Pancreas (tissue), 10 donors: ENCODE measurements around the gene PSAT1. TPM values are rescaled to one million over a fixed set of nuclear protein-coding genes. Genes with fewer than 3 reads are reported as not detected.

Experiments
- ATAC-seq, 4 donors: fragments of 200-7000 bp; cut with Tn5 transposase; one replicate each; pipeline versions ENCODE4 v1.8.0 to v1.9.1; 2020; ENCODE audit warnings: mild to moderate bottlenecking in 4 of 4, moderate library complexity in 4 of 4
- DNase-seq, 6 donors: peaks; one replicate each; pipeline ENCODE4 v3.0.0-alpha.2; 2020
- FAIRE-seq: peaks from 2 replicates; lab custom pipeline; 2012; peaks lifted over from hg19 to GRCh38; lab: Jason Lieb, UNC
- H3K27ac ChIP-seq, 4 donors: fragments of 200-600 bp; sonication (generic); 1 replicate in 3 of 4; 2 replicates in 1 of 4; pipeline versions ENCODE4 v1.5.0 to v1.8.0; 2020
- H3K27me3 ChIP-seq, 4 donors: fragments of 200-600 bp; one replicate each; pipeline ENCODE4 v1.8.0; 2021
- H3K36me3 ChIP-seq, 3 donors: fragments of 200-600 bp; sonication (generic) in 1 of 3; one replicate each; pipeline versions ENCODE4 v1.5.0 to v1.8.0; 2020 to 2021
- H3K4me1 ChIP-seq, 3 donors: fragments of 200-600 bp; one replicate each; pipeline ENCODE4 v1.8.0; 2021
- H3K4me3 ChIP-seq, 4 donors: fragments of 200-600 bp; sonication (generic) in 2 of 4; one replicate each; pipeline versions ENCODE4 v1.5.0 to v1.8.0; 2020 to 2021
- H3K9me3 ChIP-seq, 4 donors: fragments of 200-600 bp; one replicate each; pipeline ENCODE4 v1.8.0; 2021
- WGBS, 2 donors: extraction: QIAGEN DNeasy Blood & Tissue Kit; methylation state at CpG; one replicate each; pipeline ENCODE4 v1.1.7; 2013; 5-methylcytosine and 5-hydroxymethylcytosine counted together
- intact Hi-C, 3 donors: fragments of 100-400 bp; cut with DNase I; formaldehyde crosslinking; loops; one replicate each; pipeline versions ENCODE4 v1.11.1 to v1.14.2; 2022
- polyA plus RNA-seq, 2 donors: library from polyadenylated mRNA; stranded (reverse); fragments of 200-250 nt; gene quantifications; one replicate each; pipeline ENCODE4 v1.2.3, GENCODE V29; 2013
- total RNA-seq, 6 donors: library from RNA; stranded (reverse); fragmentation: NEBNext Ultra II Directional in 4 of 6; extraction: Animal tissue kit (Norgen Biotek cat#: 25700) in 4 of 6; gene quantifications; one replicate each; pipeline versions ENCODE4 v1.2.1 to v1.2.4, GENCODE V29; 2021 to 2023
- TF ChIP-seq, protein P1 (sequence below), 4 donors: fragments of 200-600 bp; sonication (generic) in 3 of 4; IDR thresholded peaks; one replicate each; pipeline versions ENCODE4 v1.5.0 to v1.8.0; 2021; ENCODE audit warnings: antibody characterized with exemption in 4 of 4
- donor health status: healthy with polysubstance abuse.
- donor health status: DM: no; HTN: no; CAD: no; lungs with moderate emphysema.
- donor health status: DM: no; HTN: no; CAD: no.
- donor health status: control.
- donor health status: control.
- donor health status: Bipolar disorder and iron deficiency.
- donor health status: DM: yes; HTN: yes; CAD: no.
- donor health status: DM: no; HTN: no; CAD: no.
- donor health status: DM: no; HTN: no; CAD: no.
- donor health status: DM: yes; HTN: yes; CAD: no.

The PSAT1 gene
- total and polyA plus RNA-seq, 8 donors: 9.0 to 189 (median 23.9) TPM

- TF ChIP-seq, protein P1, sequence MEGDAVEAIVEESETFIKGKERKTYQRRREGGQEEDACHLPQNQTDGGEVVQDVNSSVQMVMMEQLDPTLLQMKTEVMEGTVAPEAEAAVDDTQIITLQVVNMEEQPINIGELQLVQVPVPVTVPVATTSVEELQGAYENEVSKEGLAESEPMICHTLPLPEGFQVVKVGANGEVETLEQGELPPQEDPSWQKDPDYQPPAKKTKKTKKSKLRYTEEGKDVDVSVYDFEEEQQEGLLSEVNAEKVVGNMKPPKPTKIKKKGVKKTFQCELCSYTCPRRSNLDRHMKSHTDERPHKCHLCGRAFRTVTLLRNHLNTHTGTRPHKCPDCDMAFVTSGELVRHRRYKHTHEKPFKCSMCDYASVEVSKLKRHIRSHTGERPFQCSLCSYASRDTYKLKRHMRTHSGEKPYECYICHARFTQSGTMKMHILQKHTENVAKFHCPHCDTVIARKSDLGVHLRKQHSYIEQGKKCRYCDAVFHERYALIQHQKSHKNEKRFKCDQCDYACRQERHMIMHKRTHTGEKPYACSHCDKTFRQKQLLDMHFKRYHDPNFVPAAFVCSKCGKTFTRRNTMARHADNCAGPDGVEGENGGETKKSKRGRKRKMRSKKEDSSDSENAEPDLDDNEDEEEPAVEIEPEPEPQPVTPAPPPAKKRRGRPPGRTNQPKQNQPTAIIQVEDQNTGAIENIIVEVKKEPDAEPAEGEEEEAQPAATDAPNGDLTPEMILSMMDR (IDR thresholded peaks at IDR 0.05): no peak
- FAIRE-seq (no peak), DNase-seq (no peak), ATAC-seq (no peak)
- intact Hi-C loops: no loop called here
- Histone ChIP-seq H3K27me3 (no peaks in the 10 kb centered on the region), H3K4me3 (no peak overlapping the region), H3K36me3 (no peaks in the 10 kb centered on the region), H3K9me3 (no peaks in the 10 kb centered on the region), H3K27ac (no peak overlapping the region), H3K4me1 (no peaks in the 10 kb centered on the region)
- 39 to 62% methylated on average over 3 of the region's 3 CpGs for WGBS, 2 donors
Observed at GRCh38 chr9:78332381-78332780, 35.5 kb downstream of the PSAT1 start.

GRCh38 chr9:78348848-78349247 lies 51.9 kb downstream of the PSAT1 start:
- no peak for FAIRE-seq
- TF ChIP-seq, protein P1 (IDR thresholded peaks at IDR 0.05): no peak
- no peaks in the 10 kb centered on the region for H3K9me3 ChIP-seq
- no peaks in the 10 kb centered on the region for H3K27me3 ChIP-seq
- 100% methylated on average over 1 of the region's 1 CpG for WGBS, 2 donors
- intact Hi-C loops: no loop called here
- DNase-seq: no peak
- no peaks in the 10 kb centered on the region for H3K4me1 ChIP-seq
- ATAC-seq: no peak
- H3K36me3 ChIP-seq: no peaks in the 10 kb centered on the region
- H3K4me3 ChIP-seq: no peak overlapping the region
- no peak overlapping the region for H3K27ac ChIP-seq

GRCh38 chr9:78351816-78352215 lies 54.9 kb downstream of the PSAT1 start:
- TF ChIP-seq, protein P1 (IDR thresholded peaks at IDR 0.05): no peak
- DNase-seq (no peak), ATAC-seq (no peak), FAIRE-seq (no peak)
- no peak overlapping the region for H3K4me3 ChIP-seq
- intact Hi-C loops: no loop called here
- no peaks in the 10 kb centered on the region for H3K27me3 ChIP-seq
- H3K36me3 ChIP-seq: no peaks in the 10 kb centered on the region
- WGBS, 2 donors: 84 to 93% methylated on average over 2 of the region's 2 CpGs
- H3K4me1 ChIP-seq: no peaks in the 10 kb centered on the region
- H3K27ac ChIP-seq: no peak overlapping the region
- H3K9me3 ChIP-seq: no peaks in the 10 kb centered on the region

DNA sequence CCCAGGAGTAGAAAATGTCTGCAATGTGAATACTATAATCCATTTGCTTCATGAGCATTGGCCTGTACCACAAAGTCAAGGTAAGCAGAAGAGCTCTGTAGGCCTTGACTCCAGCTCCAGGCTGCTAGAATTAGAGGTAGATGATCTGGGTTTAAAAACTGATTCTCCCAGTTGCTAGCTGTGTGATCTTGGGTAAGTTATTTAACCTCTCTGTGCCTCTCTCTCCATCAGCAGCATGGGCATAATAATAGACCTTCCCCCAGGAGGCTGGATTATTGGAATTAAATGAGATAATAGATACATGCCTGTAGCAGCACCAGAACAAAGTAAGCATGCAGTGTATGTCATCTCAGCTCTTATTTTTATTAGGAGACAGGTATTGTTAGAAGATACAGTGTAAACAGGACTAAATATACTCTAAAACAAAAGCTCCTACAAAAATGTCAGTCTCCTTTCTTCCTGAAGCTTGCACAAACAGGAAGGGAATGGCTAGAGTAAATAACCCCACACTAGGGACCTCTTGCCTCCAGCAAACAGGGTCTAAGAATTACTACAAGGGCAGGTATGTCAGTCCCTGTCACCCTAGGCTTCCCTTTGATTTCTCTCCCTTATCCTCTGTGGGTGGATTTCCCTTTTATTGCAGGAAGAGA lies 57.5 kb downstream of the PSAT1 start:
- Histone ChIP-seq H3K4me1 (no peaks in the 10 kb centered on the region), H3K4me3 (no peak overlapping the region), H3K9me3 (no peaks in the 10 kb centered on the region), H3K36me3 (no peaks in the 10 kb centered on the region), H3K27ac (no peak overlapping the region), H3K27me3 (no peaks in the 10 kb centered on the region)
- TF ChIP-seq, protein P1 (IDR thresholded peaks at IDR 0.05): no peak
- no peak for FAIRE-seq
- no peak for DNase-seq
- intact Hi-C loops: no loop called here
- ATAC-seq: no peak

DNA sequence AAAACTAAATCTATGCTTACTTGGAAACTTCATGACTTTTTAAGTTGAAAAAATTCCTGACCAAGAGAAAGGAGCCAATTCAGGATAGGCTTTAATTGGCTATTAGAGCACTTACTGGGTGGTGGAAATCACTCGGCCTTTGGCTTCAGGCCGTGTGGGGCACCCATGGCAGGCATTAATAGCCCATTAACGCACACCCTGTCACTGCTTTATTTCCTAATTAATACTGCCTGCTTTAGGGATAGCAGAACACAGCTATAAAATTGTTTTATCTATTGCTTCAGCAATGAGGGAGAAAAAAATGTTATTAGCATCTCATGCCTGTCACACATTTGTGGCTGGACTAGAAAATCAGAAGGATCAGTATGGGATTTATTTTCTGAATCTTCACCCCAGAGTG lies 58.1 kb downstream of the PSAT1 start:
- DNase-seq (no peak), ATAC-seq (no peak), FAIRE-seq (no peak)
- Histone ChIP-seq H3K9me3 (no peaks in the 10 kb centered on the region), H3K4me3 (no peak overlapping the region), H3K27me3 (no peaks in the 10 kb centered on the region), H3K36me3 (no peaks in the 10 kb centered on the region), H3K27ac (no peak overlapping the region), H3K4me1 (no peaks in the 10 kb centered on the region)
- WGBS, 2 donors: 71 to 74% methylated on average over 3 of the region's 3 CpGs
- intact Hi-C loops: no loop called here
- TF ChIP-seq, protein P1 (IDR thresholded peaks at IDR 0.05): no peak
